SK-N-DZ (cell line): ENCODE measurements around the gene MYL3.

Experiments
- DNase-seq: peaks from one replicate; pipeline ENCODE4 v3.0.0-alpha.2; 2015; ENCODE audit warnings: low spot score

MYL3 gene

DNA sequence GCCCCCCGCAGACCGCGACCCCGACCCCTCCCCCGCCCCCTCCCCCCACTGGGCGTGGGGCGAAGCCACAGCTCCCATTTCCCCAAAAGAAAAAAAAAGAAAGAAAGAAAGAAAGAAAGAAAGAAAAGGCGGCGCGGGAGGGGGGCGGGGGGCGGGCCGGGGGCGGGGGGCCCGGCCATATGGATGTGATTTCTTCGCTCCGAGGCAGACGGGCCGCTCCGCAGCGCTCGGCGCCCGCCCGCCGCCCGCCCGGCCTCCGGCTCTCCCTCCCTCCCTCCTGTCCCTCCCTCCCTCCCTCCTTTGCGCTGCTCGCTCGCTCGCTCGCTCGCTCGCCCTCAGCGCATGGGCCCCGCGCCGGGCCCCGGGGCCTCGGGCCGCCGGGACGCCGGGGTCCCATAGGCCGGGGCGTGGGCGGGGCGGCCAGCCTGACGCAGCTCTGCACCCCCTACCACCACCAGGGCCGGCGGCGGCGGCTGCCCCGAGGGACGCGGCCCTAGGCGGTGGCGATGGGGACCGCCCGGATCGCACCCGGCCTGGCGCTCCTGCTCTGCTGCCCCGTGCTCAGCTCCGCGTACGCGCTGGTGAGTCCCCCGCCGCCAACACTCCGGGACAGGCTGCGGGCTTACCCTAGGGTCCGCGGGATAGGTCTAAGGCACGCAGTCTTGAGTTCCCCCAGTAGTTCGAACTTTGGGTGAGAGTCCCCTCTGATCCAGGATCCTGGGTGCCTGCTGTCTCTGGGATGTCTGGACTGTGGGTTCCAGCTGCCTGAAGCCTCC, 20.0 kb upstream of the MYL3 start:
- DNase-seq, result no peak

- DNase-seq, result no peak
These were observed 19.3 kb upstream of the MYL3 start for GRCh38 chr3:46882377-46883053.

- DNase-seq, result no peak
These were observed 18.5 kb upstream of the MYL3 start for GRCh38 chr3:46881596-46882376.

GRCh38 chr3:46880884-46881595, 17.8 kb upstream of the MYL3 start:
- no peak for DNase-seq

DNA sequence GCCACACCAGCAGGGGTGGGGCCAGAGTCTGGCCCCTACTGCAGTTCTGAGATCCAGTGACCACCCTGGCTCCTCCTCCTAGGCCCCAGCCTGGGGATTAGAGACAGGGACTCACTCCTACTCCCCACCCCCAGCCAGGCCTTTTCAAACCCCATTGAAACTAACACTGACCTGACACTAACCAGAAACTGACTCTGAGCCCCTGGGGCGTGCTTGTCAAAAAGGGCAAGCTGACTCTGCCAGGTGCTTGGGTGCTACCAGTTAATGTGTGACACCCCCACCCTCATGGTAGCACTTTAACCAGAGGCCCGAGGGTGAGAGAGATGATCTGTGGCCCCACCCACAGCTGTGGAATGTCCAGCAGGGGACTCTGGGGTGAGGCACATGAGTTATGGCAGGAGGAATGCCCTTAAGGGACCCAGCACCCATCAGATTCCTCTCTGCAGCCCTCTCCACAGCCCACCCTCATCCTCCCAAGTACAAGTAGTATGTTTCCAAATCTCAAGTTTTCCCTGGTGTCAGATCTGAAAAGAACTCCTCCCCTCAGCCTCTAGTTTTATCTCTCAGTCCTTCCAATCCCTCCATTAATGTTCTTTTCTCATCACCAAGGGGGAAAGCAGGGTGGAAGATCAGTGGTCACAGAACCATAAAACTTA, 15.7 kb upstream of the MYL3 start:
- peak; percentile 37 for DNase-seq

DNA sequence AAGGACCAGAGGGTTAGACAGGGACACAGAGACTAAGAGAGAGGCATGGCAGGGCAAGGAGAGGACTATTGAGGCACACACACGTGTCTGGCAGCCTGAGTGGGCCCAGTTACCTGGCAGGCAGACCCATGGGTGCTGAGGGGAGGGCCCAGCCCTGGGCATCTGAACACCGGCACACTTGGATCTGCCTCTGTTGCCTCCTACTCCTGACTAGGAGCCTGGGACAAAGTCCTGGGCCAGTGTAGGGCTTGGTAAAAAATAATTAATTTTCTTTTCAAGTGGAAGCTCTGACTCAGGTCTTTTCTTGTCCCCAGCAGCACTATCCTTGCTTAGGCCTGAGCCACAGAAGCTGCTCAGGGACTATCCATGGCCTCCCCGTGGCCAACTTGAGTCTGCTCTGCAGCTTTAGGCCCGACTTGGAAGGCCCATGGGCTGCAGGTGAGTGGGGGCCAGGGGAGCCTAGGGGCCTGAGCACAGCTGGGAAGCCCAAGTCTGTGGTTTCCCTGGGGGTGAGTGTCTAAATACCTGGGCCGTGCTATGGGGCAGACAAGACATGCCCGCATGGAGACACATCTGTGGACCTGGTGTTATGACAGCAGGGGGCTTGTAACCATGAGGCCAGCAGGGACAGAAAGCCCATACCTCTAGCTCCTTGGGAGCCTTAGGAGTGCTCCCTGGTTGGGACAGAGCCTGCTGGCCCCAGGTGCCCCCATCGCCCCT, 14.3 kb upstream of the MYL3 start, which contains the start of gene PTH1R:
Gene PTH1R, plus strand, starts transcription at position 316 of the 720 bp plus-strand sequence. CDS start 5,839 bp downstream, outside the sequence.
- no peak for DNase-seq

DNA sequence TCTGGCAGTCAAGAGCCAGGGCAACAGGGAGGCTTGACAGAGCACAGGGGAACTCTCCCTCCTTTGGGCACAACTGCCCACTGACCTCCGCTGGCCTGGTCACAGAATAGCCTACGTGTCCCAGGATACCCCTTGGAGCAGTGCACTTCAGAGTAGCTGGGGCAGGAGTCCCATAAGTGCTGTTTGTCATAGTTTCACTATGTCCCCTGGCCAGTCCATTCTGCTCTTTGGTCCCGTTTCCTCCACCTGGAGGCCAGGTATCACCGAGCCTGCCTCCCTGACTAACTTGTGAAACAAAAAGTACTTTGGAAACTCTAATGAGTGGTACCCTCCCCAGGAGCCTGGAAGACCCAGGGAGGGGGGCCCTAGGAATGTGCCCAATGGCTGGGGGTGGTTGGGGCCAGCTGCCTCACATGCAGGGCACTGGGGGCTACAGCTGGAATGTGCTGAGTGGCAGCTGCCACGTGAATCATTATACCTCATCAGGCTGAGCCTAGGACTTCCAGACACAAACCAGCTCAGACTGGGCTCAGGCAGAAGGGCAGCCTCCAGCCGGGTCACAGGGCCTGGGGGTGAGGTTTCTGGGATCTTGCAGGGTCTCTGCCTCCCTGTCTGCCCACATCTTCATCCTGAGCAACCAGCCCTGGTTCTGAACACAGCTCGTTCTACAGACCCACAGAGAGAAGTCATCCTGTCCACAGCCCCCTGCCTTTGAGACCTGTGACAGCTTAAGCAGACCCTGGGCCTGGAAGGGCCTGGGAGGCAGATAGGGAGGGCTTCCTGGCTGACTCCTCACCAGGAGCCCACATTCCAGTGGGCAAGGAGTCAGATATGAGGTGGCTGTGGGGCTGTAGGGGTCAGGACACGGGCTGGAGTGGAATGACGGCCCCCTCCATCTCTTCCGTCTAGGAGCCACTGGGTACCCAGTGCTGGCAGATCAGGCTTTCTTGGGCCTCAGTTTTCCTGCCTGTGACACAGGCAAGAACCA, 13.4 kb upstream of the MYL3 start:
- DNase-seq, result no peak

DNA sequence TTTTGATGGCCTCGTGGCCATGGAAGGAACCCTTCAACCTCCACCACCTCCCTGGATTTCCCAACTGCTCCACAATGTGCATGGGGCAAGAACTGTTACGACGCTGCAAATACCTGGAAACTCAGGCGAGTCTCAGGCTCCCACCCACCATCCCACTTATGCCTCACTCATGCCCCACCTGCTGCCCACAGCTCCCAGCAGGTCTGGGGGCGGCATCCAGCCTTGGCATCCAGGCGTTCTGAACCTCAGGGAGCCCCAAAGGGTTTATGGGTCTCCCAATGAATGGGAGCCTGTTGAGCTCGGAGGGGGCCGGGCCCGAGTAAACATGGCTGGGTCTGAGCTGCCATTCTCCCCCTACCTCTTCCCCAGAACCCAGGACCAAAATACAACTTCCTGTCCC, 12.3 kb upstream of the MYL3 start:
- no peak for DNase-seq

DNA sequence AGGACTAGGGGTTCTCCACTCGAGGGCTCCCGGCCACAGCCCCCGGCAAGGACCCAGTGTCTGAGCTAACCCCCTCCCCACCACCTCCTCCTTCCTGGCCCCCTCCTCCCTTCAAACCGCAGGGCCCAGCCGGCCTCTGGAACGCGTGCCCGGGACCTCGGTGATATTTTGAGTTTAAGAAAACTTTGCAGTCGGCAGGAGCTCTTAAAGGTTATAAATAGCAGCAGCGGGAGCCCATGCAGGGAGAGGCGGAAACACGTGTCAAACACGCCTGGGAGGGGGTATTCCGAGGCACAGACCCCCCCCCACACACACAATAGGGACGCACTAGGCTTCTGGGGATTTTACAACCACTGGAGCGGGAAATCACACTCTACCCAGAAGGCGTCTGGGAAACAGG, 11.2 kb upstream of the MYL3 start:
- no peak for DNase-seq

DNA sequence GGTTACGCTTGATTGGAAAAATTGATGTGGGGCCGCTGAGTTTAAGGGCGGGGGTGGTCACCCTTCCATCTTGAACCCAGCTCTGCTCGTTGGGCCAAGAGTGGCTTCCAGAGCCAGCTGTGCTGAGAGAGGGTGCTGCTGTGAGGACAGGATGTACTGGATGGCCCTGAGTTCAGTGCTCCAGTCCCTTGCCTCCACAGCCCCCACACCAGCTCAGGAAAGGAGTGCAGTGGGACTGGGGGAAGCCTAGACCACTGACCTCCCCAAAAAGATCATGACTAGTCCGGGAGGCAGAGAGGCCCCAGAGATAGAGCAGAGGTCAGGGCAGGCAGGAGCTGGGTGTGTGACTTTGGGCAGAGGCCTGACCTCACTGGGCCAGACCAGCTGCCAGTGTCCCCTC, 10.3 kb upstream of the MYL3 start:
- DNase-seq, result no peak

GRCh38 chr3:46871222-46871621, 8.0 kb upstream of the MYL3 start:
- DNase-seq, result no peak

- no peak for DNase-seq
These were observed 7.4 kb upstream of the MYL3 start for GRCh38 chr3:46870651-46871050.

DNA sequence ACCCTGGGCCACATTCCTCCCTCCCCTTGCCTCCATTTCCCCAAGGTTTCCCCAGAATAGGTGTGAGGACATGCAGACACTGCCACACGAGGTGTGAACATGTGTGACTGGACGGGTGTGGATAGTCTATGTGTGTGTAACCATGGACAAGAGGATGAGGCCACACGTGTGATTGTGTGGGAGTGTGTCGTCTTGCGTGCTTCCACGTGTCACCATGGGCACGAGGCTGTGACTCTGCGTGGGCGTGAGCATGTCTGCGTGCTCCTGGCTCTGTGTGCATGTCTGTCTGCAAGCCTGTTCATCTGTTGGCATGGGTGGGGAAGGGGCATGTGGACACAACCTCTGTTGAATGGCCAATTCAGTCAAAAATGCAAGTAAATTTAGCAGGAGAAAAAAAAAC, 6.2 kb upstream of the MYL3 start:
- DNase-seq, result no peak

- DNase-seq, result no peak
These were observed 5.7 kb upstream of the MYL3 start for GRCh38 chr3:46868948-46869347.

DNA sequence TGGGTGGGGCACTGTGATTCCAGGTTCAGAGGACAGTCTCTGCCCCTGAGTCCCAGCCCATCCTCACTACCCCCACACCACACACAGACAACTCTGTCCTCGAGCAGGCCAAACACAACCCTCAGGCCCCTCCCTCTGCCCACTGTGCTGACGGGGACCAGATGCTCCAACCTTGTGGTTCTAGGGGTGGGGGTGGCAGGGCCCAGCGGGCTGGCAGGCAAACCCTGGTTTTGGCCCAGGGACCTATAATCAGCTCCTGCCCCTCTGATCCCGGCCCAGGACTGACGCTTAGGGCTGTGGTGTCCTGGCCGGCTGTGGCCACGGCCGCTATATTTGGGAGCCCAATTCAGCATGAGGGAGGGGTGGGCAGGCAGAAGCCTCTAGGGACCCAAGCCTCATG, 5.0 kb upstream of the MYL3 start:
- no peak for DNase-seq

GRCh38 chr3:46867550-46867898, 4.3 kb upstream of the MYL3 start:
- DNase-seq, result no peak

DNA sequence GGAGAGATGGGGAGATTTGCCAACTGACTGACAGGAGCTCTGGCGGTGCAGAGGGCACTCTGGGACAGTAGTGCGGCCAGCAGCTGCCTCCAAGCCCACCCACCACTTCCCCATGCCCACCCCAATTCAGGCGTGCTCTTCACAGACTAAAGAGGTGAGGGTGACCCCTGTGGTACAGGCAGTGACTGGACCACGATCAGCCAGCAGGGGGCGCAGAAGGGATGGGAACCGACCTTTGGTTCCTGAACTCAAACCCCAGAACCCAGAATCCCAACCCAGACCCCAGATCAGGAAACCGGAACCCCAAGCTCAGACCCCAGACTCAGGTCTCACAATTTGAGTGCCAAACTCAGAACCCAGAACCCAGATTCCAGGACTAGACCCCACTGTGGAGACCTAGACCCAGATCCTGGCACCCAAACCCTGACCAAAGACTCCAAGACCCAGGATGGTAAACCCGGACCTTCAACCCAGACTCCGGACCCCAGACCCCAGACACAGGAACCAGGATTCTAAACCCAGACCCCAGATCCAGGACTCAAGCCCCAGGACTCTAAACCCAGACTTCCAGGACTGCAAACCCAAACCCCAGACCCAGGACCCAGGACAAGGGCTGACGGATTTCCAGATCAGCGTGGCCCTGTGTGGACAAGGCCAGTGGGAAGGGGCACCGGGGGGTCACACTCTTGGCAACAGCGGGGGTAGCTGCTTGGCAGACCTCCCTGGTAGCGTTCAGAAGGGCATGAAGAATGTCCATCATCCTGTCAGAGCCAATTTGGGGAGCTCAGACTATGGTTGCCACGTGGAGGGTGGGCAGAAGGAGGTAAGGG, 3.7 kb upstream of the MYL3 start:
- peak; percentile 39 for DNase-seq

DNA sequence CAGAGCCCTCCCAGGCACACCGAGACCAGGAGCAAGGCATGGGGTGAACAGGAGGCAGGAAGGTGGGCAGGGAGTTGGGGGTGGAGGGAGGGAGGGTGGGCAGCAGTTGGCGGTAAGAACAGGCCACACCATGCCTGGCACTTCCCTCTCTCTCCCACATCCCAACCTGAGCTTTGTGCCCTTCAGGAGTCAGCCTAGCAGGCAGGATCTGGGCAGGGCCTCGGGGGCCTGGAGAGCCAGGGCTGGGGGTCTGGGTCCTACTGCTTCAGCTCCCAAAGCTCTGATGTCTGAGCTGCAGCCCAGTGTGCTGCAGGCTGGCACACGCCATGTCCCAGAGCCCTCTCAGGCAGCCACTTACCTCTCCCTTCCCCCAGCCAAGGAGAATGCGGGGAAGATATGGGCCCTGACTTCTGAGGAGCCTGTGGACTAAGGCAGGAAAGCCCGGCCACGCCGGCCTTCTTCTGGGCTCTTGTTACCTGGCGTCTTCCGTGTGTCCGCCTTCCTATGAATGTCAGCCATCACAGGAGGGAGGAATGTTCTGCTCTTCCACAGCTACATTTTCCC, 2.9 kb upstream of the MYL3 start:
- DNase-seq, result no peak
